HEK293 (cell line): ENCODE measurements around the gene IL10RB.
A peak's percentile ranks its signal among the peaks of the same experiment; 100 is the strongest.

Experiments used
- CTCF ChIP-seq: fragments of 450-650 bp; formaldehyde crosslinking; IDR thresholded peaks from 2 replicates; pipeline ENCODE4 v1.5.1; 2016; ENCODE audit warnings: missing biosample characterization, missing genetic modification characterization
- GLIS1 ChIP-seq: fragments of 450-650 bp; formaldehyde crosslinking; IDR thresholded peaks from 2 replicates; pipeline ENCODE4 v1.5.1; 2016; ENCODE audit warnings: missing biosample characterization, missing genetic modification characterization
- GLIS2 ChIP-seq: fragments of 450-650 bp; formaldehyde crosslinking; IDR thresholded peaks from 2 replicates; pipeline ENCODE4 v1.5.1; 2016; ENCODE audit warnings: missing biosample characterization, missing genetic modification characterization
- OSR2 ChIP-seq: fragments of 450-650 bp; formaldehyde crosslinking; IDR thresholded peaks from 2 replicates; pipeline ENCODE4 v1.5.1; 2016; ENCODE audit warnings: missing biosample characterization, missing genetic modification characterization
- PRDM2 ChIP-seq: fragments of 450-650 bp; formaldehyde crosslinking; IDR thresholded peaks from 2 replicates; pipeline ENCODE4 v1.5.1; 2016; ENCODE audit warnings: missing biosample characterization, missing genetic modification characterization, borderline replicate concordance
- REST ChIP-seq: fragments of 450-650 bp; formaldehyde crosslinking; IDR thresholded peaks from 2 replicates; pipeline ENCODE4 v1.5.1; 2016; ENCODE audit warnings: missing biosample characterization, missing genetic modification characterization
- ZBTB10 ChIP-seq: fragments of 450-650 bp; formaldehyde crosslinking; IDR thresholded peaks from 2 replicates; pipeline ENCODE4 v1.5.1; 2016; ENCODE audit warnings: missing biosample characterization, missing genetic modification characterization
- ZBTB17 ChIP-seq: fragments of 450-650 bp; formaldehyde crosslinking; IDR thresholded peaks from 2 replicates; pipeline ENCODE4 v1.5.1; 2016; ENCODE audit warnings: missing biosample characterization, missing genetic modification characterization
- ZBTB26 ChIP-seq: fragments of 450-650 bp; formaldehyde crosslinking; optimal IDR thresholded peaks from 2 replicates; pipeline ENCODE3; 2016; ENCODE audit warnings: missing biosample characterization, mild to moderate bottlenecking, missing genetic modification characterization
- ZBTB48 ChIP-seq: fragments of 450-650 bp; formaldehyde crosslinking; IDR thresholded peaks from 2 replicates; pipeline ENCODE4 v1.5.1; 2016; ENCODE audit warnings: missing biosample characterization, missing genetic modification characterization
- ZFP3 ChIP-seq: fragments of 450-650 bp; formaldehyde crosslinking; IDR thresholded peaks from 2 replicates; pipeline ENCODE4 v1.5.1; 2016; ENCODE audit warnings: low read depth, missing biosample characterization, missing genetic modification characterization
- ZFP69B ChIP-seq: fragments of 450-650 bp; formaldehyde crosslinking; IDR thresholded peaks from 2 replicates; pipeline ENCODE4 v1.5.1; 2016; ENCODE audit warnings: missing biosample characterization, missing genetic modification characterization
- ZNF184 ChIP-seq: fragments of 450-650 bp; IDR thresholded peaks from 2 replicates; pipeline ENCODE4 v1.5.1; 2018; ENCODE audit warnings: missing biosample characterization, mild to moderate bottlenecking, missing genetic modification characterization
- ZNF214 ChIP-seq: fragments of 450-650 bp; formaldehyde crosslinking; IDR thresholded peaks from 2 replicates; pipeline ENCODE4 v1.5.1; 2017; ENCODE audit warnings: missing biosample characterization, mild to moderate bottlenecking, missing genetic modification characterization, borderline replicate concordance
- ZNF223 ChIP-seq: fragments of 450-650 bp; formaldehyde crosslinking; IDR thresholded peaks from 2 replicates; pipeline ENCODE4 v1.5.1; 2016; ENCODE audit warnings: missing biosample characterization, missing genetic modification characterization
- ZNF366 ChIP-seq: fragments of 450-650 bp; formaldehyde crosslinking; conservative IDR thresholded peaks from 2 replicates; pipeline ENCODE4 v1.5.1; 2016; ENCODE audit warnings: missing biosample characterization, missing genetic modification characterization
- ZNF37A ChIP-seq: fragments of 450-650 bp; IDR thresholded peaks from 2 replicates; pipeline ENCODE4 v1.5.1; 2018; ENCODE audit warnings: missing biosample characterization, missing genetic modification characterization
- ZNF513 ChIP-seq: fragments of 450-650 bp; IDR thresholded peaks from 2 replicates; pipeline ENCODE4 v1.5.1; 2018; ENCODE audit warnings: missing biosample characterization, missing genetic modification characterization
- ZNF514 ChIP-seq: fragments of 450-650 bp; formaldehyde crosslinking; IDR thresholded peaks from 2 replicates; pipeline ENCODE4 v1.5.1; 2016; ENCODE audit warnings: missing biosample characterization, missing genetic modification characterization
- ZNF585B ChIP-seq: fragments of 450-650 bp; formaldehyde crosslinking; IDR thresholded peaks from 2 replicates; pipeline ENCODE4 v1.5.1; 2016; ENCODE audit warnings: missing biosample characterization, missing genetic modification characterization
- ZNF596 ChIP-seq: fragments of 450-650 bp; IDR thresholded peaks from 2 replicates; pipeline ENCODE4 v1.5.0; 2018; ENCODE audit warnings: missing biosample characterization, mild to moderate bottlenecking, missing genetic modification characterization, moderate library complexity
- ZNF76 ChIP-seq: fragments of 450-650 bp; formaldehyde crosslinking; IDR thresholded peaks from 2 replicates; pipeline ENCODE4; 2016; ENCODE audit warnings: low read depth, missing biosample characterization, missing genetic modification characterization, borderline replicate concordance

IL10RB gene

GRCh38 chr21:33230545-33231324 is 35.4 kb upstream of the IL10RB start (continued):
- peak; percentile 87; the same call in 1 of the 2 replicates for TF ChIP-seq CTCF
- peak; percentile 16 for TF ChIP-seq OSR2 (tag by site-specific recombination)
- no peak for TF ChIP-seq ZNF366 (tag by site-specific recombination)
- TF ChIP-seq ZFP3 (tag by site-specific recombination): no peak
- peak; percentile 68; the same call in 1 of the 2 replicates for TF ChIP-seq ZNF184
- TF ChIP-seq ZBTB26 (tag by site-specific recombination): no peak
- TF ChIP-seq ZNF596 (tag by site-specific recombination): no peak
- TF ChIP-seq GLIS1 (tag by site-specific recombination): peak; percentile 40; the same call in 1 of the 2 replicates
- peak; percentile 95 for TF ChIP-seq ZBTB17 (tag by site-specific recombination)
- no peak for TF ChIP-seq ZNF514 (tag by site-specific recombination)
- TF ChIP-seq PRDM2 (tag by site-specific recombination): no peak; the same call in 1 of the 2 replicates
- peak; percentile 90 for TF ChIP-seq GLIS2 (tag by site-specific recombination)
- no peak for TF ChIP-seq ZNF513
- TF ChIP-seq ZBTB48: peak; percentile 9; the same call in 1 of the 2 replicates
- no peak for TF ChIP-seq ZNF76
- no peak for TF ChIP-seq REST
- no peak for TF ChIP-seq ZNF214 (tag by site-specific recombination)
- TF ChIP-seq ZFP69B (tag by site-specific recombination): no peak
- no peak for TF ChIP-seq ZNF37A (tag by site-specific recombination)
- no peak for TF ChIP-seq ZNF585B (tag by site-specific recombination)
- peak; percentile 70 for TF ChIP-seq ZBTB10 (tag by site-specific recombination)
- TF ChIP-seq ZNF223 (tag by site-specific recombination): no peak
